ENCODE data around the gene MIOX.
"Not testable (repeated sequence)": the region's sequence is repeated elsewhere in the genome, so short reads cannot be mapped to it uniquely, and the experiment has no call there.

The MIOX gene

DNA sequence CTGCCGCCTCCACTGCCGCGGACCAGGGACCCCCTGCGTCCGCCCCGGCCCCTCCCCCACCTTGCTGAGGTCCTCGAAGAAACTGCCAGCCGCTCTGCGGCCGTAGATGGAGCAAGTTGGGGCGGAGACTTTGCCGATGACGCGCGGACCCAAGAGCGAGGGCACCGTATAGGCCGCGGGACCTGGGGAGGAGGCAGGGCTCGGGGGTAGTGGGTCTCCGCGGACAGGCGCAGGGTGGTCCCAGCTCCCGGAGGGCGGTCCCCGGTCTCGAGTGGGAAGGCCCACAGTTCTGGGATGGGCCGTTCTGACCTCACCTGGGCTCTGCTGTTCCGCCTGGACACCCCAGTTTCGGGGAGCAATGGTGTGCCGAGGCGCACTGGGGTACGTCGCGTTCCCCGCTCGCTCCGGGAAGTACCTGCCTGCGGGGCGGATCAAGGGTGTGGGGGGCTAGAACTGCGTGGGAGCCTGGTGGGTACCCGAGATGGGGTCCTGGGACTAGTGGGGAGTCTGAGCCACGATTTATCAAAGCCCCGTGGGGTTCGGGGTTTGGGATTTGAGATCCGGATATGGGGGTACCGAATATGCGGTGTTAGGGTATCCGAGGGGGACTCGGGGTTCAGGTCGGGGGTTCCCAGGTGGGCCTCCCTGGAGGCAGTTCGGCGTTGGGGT, 44.4 kb downstream of the MIOX start:
- TF ChIP-seq, protein P1, sequence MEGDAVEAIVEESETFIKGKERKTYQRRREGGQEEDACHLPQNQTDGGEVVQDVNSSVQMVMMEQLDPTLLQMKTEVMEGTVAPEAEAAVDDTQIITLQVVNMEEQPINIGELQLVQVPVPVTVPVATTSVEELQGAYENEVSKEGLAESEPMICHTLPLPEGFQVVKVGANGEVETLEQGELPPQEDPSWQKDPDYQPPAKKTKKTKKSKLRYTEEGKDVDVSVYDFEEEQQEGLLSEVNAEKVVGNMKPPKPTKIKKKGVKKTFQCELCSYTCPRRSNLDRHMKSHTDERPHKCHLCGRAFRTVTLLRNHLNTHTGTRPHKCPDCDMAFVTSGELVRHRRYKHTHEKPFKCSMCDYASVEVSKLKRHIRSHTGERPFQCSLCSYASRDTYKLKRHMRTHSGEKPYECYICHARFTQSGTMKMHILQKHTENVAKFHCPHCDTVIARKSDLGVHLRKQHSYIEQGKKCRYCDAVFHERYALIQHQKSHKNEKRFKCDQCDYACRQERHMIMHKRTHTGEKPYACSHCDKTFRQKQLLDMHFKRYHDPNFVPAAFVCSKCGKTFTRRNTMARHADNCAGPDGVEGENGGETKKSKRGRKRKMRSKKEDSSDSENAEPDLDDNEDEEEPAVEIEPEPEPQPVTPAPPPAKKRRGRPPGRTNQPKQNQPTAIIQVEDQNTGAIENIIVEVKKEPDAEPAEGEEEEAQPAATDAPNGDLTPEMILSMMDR (IDR thresholded peaks at IDR 0.05) = peak; percentile 29
- Histone ChIP-seq H3K27ac (peak overlapping the region; percentile 98), H3K27me3 (no peaks in the 10 kb centered on the region), H3K4me1 (ENCODE audit: control insufficient read depth in 1 of 2, insufficient read depth in 1 of 2, low read depth in 1 of 2, low read length in 1 of 2) (peaks cover 66 to 67% of the 10 kb centered on the region in 2 experiments), H3K4me3 (ENCODE audit: low read depth in 1 of 2, low read length in 1 of 2) (peak overlapping the region; percentile 81 to 98), H3K9me3 (no peaks in the 10 kb centered on the region), H3K36me3 (peaks cover 17% of the 10 kb centered on the region)

DNA sequence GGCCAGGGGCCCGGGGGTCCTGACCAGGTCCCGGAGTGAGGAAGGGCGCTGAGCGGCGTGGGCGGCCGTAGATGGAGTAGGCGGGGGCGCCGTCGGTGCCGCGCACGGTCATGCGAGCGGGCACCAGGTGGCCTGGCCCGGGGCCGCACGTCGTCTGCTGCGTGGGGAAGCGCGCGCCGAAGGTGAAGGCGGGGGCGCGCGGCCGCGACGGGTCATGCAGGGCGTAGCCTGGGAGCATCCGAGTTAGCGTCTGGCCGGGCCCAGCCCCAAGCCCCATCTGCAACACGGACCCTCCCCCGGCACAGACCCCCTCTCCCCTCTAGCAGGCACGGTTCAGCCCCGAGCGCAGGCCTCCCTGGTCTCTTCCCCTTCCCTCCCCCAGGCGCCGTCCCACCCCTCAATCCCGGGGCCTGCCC, 44.9 kb downstream of the MIOX start:
- Histone ChIP-seq H3K27ac (peak overlapping the region; percentile 98), H3K36me3 (peaks cover 17% of the 10 kb centered on the region), H3K4me1 (ENCODE audit: control insufficient read depth in 1 of 2, insufficient read depth in 1 of 2, low read depth in 1 of 2, low read length in 1 of 2) (peaks cover 64 to 71% of the 10 kb centered on the region in 2 experiments)

DNA sequence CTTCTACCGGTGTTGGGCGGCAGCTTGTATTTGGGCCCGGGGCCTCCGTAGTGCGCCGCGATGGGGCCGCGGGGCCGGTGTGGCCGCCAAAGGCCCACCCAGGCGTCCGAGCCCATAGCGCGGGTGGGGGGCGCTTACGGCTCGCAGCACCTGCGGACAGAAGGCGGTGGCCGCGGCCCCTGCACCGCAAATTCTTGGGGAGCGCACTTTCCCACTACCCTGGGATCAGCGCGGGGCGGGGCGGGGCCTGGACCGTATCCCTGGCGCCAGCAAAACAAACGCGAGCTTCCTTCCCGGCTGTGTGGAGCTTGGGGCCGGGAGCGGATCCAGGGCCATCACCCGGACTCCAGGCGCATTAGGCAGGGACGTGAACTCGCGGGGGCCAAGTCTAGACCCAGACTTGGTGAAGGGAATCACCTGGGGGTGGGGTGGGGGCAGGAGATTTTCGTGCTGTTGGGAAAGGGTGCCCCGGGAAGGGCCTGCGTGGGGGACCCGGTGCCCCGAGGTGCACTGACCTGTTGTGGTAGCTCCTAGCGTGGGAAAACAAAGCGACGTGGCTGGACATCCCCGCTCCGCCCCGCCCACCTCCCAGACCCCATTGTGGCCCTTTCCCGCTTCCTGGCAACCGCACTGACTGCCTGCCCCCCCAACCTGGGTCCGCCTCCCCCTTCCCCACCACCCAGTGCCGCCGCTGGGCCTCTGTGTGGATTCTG, 45.5 kb downstream of the MIOX start:
- H3K27me3 ChIP-seq = no peaks in the 10 kb centered on the region
- TF ChIP-seq, protein P1 (IDR thresholded peaks at IDR 0.05) = no peak

More for the DNA sequence above, 44.9 kb downstream of the MIOX start:
- H3K4me3 ChIP-seq (ENCODE audit: low read depth in 1 of 2, low read length in 1 of 2) = peak overlapping the region; percentile 81 to 98
- H3K9me3 ChIP-seq = no peaks in the 10 kb centered on the region
- TF ChIP-seq, protein P1 (IDR thresholded peaks at IDR 0.05) = peak; percentile 48
- no peaks in the 10 kb centered on the region for H3K27me3 ChIP-seq

DNA sequence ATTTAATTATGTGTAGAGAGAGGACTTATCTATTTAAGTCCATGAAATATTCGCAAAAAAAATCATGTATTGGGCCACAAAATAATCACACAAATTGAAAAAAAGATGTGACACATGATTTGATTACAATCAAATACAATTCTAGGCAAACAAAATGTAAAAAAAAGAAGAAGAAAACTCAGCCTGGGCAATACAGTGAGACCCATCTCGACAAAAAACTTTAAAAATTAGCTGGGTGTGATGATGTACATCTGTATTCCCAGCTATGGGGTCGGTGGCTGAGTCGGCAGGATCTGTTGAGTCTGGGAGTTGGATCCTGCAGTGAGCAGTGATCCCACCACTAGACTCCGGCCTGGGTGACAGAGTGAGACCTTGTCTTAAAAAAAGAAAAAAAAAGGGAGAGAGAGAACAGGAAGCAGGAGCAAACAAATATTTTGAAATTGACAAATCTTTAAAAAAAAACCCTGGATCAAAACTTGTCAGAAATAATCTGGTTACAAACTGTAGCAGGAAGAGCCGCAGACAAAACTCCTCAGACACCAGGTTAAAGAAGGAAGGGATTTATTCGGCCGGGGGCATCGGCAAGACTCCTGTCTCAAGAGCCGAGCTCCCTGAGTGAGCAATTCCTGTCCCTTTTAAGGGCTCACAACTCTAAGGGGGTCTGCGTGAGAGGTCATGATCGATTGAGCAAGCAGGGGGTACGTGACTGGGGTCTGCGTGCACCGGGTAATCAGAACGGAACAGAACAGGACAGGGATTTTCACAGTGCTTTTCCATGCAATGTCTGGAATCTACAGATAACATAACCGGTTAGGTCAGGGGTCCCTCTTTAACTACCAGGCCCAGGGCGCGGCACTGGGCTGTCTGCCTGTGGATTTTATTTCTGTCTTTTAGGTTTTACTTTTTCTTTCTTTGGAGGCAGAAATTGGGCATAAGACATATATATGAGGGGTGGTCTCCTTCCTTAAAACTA, 46.5 kb downstream of the MIOX start:
- H3K36me3 ChIP-seq = peaks cover 14% of the 10 kb centered on the region
- TF ChIP-seq, protein P1 (IDR thresholded peaks at IDR 0.05) = no peak
- no peaks in the 10 kb centered on the region for H3K9me3 ChIP-seq
- H3K4me3 ChIP-seq (ENCODE audit: low read depth in 1 of 2, low read length in 1 of 2) = peak overlapping the region; percentile 81 to 98
- peak overlapping the region; percentile 98 for H3K27ac ChIP-seq
- H3K27me3 ChIP-seq = no peaks in the 10 kb centered on the region
- peaks cover 64 to 71% of the 10 kb centered on the region in 2 experiments for H3K4me1 ChIP-seq (ENCODE audit: control insufficient read depth in 1 of 2, insufficient read depth in 1 of 2, low read depth in 1 of 2, low read length in 1 of 2)

More for the DNA sequence above, 45.5 kb downstream of the MIOX start:
- peaks cover 17% of the 10 kb centered on the region for H3K36me3 ChIP-seq
- H3K27ac ChIP-seq = peak overlapping the region; percentile 98
- peaks cover 64 to 71% of the 10 kb centered on the region in 2 experiments for H3K4me1 ChIP-seq (ENCODE audit: control insufficient read depth in 1 of 2, insufficient read depth in 1 of 2, low read depth in 1 of 2, low read length in 1 of 2)
- H3K9me3 ChIP-seq = no peaks in the 10 kb centered on the region
- peak overlapping the region; percentile 81 to 98 for H3K4me3 ChIP-seq (ENCODE audit: low read depth in 1 of 2, low read length in 1 of 2)

DNA sequence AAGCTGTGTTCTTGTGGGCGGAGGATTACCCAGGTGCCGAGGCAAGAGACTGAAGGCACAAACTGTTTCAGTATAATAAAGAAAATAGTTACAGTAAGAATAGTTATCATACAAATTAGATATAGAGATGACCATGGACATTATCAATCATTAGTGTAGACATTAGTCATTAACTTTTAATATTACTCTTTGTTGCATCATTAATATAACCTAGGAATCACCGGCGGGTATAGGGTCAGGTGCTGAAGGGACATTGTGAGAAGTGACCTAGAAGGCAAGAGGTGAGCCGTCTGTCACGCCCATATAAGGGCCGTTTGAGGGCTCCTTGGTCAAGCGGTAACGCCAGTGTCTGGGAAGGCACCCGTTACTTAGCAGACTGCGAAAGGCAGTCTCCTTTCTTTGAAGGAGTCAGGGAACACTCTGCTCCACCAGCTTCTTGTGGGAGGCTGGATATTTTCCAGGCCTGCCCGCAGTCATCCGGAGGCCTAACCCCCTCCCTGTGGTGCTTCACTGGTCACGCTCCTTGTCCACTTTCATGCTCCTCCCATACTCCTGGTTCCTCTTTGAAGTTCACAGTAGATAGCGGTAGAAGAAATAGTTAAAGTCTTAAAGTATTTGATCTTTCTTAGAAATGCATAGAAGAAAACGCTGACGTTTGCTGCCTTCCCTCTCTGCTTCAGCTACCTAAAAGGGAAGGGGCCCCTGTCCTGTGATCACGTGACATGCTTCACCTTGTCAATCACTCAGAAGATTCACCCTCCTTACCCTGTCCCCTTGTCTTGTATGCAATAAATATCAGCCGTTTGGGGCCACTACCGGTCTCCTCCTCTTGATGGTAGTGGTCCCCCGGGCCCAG, 47.4 kb downstream of the MIOX start:
- not testable (repeated sequence) for H3K27me3 ChIP-seq, H3K36me3 ChIP-seq, H3K9me3 ChIP-seq
- Histone ChIP-seq H3K27ac (peak overlapping the region; percentile 98), H3K4me3 (ENCODE audit: low read depth in 1 of 2, low read length in 1 of 2) (peak overlapping the region; percentile 35 to 36), H3K4me1 (ENCODE audit: control insufficient read depth in 1 of 2, insufficient read depth in 1 of 2, low read depth in 1 of 2, low read length in 1 of 2) (peaks cover 64 to 71% of the 10 kb centered on the region in 2 experiments)

All from neutrophil (primary cell).